Fibroblast of skin of abdomen (primary cell): ENCODE measurements around the gene CCL11.

ENCODE experiments used
- DNase-seq: peaks from one replicate; pipeline ENCODE4 v3.0.0-alpha.2; 2013

The CCL11 gene

DNA sequence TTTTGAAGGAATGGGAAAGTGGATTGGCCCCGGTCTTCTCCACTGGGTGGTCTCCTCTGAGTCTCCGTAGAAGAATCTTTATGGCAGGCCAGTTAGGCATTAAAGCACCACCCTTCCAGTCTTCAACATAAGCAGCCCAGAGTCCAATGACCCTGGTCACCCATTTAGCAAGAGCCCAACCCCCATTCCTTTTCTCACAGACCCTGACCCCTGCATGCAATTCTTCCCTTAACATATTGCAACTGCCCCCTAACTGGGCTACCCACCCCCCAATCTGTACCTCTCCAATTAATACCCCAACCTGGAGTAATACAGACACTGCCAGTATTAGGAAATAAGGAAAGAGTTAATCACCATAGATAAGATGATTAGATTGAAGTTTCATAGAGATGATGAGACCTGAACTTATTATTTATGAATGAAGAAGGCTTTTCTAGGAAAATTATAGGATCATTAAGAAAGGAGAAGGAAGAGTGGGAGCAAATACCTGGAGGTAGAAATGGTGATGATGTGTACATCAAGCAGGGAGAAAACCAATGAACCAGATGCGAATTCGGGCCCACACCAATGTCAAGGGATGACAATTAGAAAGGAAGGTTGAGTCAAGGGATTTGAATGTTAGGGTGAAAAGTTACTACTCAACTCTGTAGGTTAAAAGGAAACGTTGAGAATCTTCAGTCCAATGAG lies 28.1 kb upstream of the CCL11 start:
- DNase-seq = no peak

GRCh38 chr17:34257986-34258326 lies 27.6 kb upstream of the CCL11 start:
- DNase-seq = no peak

- peak; percentile 49 for DNase-seq
Measured at GRCh38 chr17:34259146-34259545, 26.4 kb upstream of the CCL11 start.

DNA sequence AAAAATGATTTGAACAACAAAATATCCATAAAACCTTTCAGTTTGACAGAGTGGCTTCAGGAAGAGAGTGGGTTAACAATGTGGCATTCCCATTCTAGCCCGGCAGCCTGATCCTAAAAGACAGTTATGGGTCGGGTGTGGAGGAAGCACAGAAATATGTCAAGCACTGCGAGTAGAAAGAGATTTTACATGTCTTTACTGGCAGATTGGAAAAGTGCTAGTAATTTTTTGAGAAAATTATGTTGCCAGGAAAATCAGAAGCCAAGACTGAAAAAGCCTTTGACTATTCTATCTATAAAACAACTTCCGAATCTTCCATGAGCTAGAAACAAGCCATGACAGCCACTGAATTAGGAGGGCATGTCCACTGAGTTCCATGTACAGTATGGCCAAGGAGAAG lies 24.7 kb upstream of the CCL11 start:
- no peak for DNase-seq

GRCh38 chr17:34261568-34262337 lies 23.8 kb upstream of the CCL11 start:
- no peak for DNase-seq

GRCh38 chr17:34265711-34266110 lies 19.8 kb upstream of the CCL11 start:
- no peak for DNase-seq

DNA sequence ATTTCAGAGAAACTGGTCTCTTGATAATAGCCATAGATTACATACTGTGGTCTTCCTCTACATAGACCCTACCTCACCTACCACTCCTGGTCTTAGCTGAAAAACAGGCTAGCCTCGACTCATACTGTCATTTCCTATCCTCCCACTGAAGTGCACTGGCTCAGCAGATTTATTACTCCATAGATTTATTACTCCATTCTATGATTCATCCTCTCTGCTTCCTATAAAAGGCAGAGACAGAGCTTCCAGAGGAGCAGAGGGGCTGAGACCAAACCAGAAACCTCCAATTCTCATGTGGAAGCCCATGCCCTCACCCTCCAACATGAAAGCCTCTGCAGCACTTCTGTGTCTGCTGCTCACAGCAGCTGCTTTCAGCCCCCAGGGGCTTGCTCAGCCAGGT lies 15.6 kb upstream of the CCL11 start, which contains the start of gene CCL7:
CCL7 (plus strand) TSS at position 253 of the 400 bp plus-strand sequence; CDS start at position 323, 70 bp downstream.
- DNase-seq = peak; percentile 68

DNA sequence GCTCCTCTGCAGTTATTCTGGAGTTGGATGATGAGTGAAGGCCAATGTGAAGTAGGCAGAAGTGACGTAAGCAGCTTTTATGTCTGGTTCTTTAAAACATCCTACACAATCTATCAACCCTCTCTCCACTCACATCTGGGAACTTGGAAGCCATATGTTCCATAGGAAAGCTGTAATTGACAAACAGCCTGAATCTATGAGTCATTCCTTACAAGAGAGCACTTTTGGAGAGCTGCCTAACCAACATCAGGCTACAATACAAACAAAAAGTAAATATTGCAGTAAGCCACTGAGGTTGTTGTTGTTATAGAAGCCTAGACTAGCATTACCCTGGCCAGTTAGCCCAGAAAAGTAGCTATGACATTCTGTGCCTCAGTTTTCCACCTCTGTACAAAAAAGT lies 9.7 kb upstream of the CCL11 start:
- peak; percentile 96 for DNase-seq

DNA sequence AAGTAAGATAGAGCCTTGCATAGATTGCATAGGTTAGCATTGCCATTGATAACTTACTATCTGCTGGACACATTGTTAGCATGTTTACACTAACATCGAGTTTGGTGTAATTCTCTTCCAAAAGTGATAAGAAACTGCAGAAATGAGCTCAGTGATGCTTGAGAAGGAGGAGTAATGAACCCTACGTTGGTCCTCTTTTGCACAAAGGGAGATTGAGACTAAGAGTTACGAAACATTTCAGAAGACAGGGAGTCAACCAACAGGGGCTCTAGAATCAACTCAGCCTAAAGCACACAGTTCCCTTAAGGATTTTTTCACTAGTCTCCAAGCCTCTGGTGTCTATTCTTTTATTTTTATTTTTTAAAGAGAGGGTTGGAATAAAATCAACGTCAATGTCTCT lies 8.7 kb upstream of the CCL11 start:
- DNase-seq = no peak

DNA sequence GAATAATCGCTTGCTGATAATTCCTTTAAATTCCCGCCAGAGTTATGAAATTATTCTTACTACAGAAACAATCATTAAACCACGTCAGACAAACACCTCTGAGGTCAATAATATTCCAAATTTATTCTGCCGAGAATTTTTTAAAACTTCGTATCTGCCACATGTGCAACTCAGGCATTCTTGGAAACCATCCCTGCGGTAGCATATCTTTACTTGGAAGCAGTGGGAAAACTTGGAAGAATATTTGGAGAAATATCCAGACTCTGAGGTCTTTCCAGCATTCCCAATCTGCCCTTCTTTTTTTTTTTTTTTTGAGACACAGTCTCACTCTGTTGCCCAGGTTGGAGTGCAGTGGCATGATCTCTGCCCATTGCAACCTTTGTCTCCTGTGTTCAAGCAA lies 2.0 kb upstream of the CCL11 start:
- peak; percentile 33 for DNase-seq

- DNase-seq = no peak
Measured at GRCh38 chr17:34287875-34288274, 2.3 kb downstream of the CCL11 start.

- DNase-seq = no peak
Measured at GRCh38 chr17:34290586-34290985, 5.0 kb downstream of the CCL11 start.

- no peak for DNase-seq
Measured at GRCh38 chr17:34291721-34292348, 6.3 kb downstream of the CCL11 start.

DNA sequence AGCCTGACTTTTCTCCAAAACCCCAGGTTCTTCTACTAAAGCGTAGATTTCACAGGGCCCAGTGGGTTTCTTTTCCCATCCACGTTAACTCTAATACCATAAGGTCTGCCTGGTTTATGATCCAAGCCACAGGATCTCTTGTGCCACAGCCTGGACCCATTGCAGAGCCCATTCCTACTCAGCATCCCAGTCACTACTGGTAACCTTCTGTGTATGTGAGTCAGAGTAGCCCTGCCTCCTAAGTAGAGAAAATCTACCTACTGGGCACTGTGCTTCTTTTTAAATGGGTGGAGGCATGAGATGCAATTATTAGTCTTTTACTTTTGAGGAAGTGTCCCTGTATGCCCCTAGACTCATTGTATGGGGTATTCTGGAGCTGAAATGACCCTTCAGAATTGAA lies 13.5 kb downstream of the CCL11 start:
- no peak for DNase-seq

DNA sequence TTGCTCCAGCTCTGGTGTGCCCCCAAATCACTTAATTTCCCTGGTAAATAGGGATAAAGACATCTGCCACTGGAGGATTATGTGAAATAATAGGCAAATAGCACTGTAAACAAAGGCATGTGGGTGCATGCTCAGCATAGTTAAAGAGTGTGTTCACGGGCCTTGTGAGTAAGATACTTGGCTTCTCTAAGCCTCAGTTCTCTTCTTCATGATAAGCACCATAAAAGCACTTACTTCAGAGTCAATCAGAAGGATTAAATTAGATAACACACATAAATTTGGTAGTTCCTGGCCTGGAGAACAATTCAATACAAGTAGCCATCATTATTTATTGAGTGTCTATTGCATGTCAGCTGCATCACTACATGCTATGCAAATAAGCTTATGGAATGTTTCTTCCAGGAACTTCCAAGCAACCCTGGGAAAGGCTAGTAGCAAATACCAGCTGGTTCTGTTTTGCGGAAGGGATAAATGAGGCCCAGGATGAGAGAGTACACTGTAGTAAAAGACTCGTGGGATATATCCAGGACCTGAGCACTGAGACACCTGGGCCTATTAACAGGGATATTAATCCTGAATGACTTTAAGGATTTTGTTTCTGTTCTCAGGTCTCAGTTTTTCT lies 14.5 kb downstream of the CCL11 start:
- peak; percentile 80 for DNase-seq

DNA sequence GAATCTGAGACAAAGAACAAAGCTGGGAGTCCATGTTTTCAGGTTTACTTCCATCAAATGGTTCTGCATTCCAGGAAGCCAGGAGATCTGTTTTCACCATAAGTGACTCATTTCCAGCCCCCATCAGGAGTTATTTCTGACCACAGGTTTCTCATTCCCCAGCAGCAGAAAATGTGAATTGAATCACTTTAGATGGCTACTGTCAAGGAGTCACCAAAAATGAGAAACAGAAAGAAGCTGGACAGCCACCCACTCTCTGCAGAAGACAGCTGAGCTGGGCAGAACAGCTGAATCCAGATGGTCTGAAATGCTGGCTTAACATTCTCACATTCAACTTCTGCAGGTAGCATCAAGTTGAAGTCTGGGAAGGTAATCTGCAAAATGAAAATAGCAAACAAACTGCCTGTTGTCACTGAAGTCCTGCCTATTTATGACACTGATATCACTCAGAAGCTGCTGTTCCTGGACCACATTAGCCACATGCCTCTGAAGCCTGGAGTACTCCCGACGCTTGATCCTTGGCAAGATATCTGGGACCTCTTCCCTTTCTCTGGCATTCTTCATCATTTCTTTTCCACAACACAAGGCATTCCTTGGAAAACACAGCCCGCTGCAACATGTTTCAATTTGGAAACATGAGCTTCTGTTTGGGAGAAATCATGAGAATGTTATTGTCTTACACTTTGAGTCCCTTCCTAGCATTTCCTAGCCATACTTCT lies 15.3 kb downstream of the CCL11 start:
- DNase-seq = peak; percentile 86

- peak; percentile 58 for DNase-seq
Measured at GRCh38 chr17:34301986-34302385, 16.4 kb downstream of the CCL11 start.

- DNase-seq = no peak
Measured at GRCh38 chr17:34302636-34303035, 17.1 kb downstream of the CCL11 start.

- no peak for DNase-seq
Measured at GRCh38 chr17:34303606-34304005, 18.1 kb downstream of the CCL11 start.

- DNase-seq = no peak
Measured at GRCh38 chr17:34305061-34305460, 19.5 kb downstream of the CCL11 start.

DNA sequence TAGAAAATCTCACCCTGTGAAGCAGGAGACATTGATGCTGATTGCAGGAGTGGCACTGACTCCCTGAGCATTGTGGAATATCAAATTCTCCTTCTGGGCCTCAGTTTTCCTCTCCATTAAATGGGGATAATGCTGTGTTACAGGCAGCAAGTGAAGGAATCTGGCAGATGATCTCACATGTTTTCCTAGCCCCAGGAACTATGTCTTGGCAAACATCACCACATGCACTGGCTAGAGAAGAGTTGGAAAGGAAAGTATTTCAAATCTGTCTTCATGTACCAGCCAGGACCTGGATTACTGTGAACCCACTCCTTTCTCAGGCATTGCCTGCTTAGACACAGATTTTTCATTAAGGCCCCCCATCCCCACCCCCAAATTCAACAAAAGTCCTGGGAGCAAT lies 20.1 kb downstream of the CCL11 start:
- no peak for DNase-seq

GRCh38 chr17:34306466-34306865 lies 20.9 kb downstream of the CCL11 start:
- DNase-seq = peak; percentile 74

DNA sequence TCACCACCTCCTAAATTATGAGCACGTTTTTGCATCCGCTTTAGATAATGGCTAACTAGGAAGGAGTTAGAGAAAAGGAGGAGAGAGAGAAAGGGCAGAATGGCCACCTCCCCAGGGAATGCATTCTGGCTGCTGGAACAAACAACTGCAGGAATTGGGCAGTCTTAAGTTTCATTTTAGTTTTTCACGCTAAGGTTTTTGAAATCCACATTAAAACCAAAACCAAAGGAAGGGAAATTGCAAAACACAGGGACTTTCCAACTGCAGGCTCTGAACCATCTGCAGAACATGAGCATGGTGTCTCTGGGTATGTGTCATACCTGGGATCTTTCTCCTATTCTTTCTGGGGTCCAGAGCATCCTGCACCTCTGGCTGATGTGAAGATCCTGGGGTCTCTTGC lies 21.6 kb downstream of the CCL11 start:
- peak; percentile 37 for DNase-seq
